ENCODE results near the gene SMIM36. TPM values are rescaled to one million over a fixed set of nuclear protein-coding genes. Genes with fewer than 3 reads are reported as not detected.

SMIM36 gene
- total and polyA plus RNA-seq, 2 of the 8 experiments (the other 6 are each of a cell fraction or from before 2014, with no cell fraction given), result not detected

DNA sequence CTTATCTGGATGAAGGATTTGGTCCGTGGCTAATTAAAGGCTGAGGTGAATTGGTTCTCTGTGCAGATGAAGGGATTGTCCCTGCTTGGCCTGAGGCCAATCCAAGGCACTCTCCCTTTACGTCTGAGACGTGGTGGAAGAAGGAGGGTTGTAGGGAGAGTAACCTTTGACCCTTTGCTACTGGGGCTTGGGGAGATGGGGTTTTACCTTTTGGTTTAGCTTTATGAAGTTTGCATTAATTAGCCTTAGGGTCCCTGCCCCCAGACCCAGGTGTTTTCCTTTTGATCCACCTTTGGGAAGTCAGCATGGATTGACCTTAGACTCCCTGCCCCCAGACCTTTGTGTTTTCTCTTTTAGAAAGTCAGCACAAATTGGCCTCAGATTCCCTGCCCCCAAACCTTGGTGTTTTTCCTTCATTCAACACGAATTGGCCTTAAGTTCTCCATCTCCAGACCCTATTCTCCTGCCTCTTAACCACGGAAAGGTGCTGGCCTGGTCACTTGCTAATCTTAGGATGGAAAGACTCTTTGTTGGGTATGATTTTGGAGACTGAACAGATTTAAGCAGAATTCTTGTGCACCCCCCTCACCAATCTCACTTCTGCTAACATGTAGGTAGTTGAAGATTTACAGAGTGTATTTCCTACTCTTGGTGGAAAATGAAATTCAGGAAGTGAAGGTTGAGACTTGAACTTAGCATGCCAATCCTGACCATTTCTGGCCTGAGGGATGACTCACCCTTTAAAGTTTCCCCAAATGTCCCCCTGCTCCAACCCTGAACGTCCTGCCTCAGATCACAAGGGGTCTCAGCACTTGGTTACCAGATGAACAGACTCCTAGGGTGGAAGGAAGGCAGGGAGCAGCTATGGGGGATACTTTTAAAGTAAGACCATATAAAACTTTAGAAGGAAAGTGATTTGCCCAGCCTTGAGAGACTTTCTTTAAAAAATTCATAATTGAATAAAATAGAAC lies 66.5 kb downstream of the SMIM36 start (continued):
- TF ChIP-seq, protein P1, sequence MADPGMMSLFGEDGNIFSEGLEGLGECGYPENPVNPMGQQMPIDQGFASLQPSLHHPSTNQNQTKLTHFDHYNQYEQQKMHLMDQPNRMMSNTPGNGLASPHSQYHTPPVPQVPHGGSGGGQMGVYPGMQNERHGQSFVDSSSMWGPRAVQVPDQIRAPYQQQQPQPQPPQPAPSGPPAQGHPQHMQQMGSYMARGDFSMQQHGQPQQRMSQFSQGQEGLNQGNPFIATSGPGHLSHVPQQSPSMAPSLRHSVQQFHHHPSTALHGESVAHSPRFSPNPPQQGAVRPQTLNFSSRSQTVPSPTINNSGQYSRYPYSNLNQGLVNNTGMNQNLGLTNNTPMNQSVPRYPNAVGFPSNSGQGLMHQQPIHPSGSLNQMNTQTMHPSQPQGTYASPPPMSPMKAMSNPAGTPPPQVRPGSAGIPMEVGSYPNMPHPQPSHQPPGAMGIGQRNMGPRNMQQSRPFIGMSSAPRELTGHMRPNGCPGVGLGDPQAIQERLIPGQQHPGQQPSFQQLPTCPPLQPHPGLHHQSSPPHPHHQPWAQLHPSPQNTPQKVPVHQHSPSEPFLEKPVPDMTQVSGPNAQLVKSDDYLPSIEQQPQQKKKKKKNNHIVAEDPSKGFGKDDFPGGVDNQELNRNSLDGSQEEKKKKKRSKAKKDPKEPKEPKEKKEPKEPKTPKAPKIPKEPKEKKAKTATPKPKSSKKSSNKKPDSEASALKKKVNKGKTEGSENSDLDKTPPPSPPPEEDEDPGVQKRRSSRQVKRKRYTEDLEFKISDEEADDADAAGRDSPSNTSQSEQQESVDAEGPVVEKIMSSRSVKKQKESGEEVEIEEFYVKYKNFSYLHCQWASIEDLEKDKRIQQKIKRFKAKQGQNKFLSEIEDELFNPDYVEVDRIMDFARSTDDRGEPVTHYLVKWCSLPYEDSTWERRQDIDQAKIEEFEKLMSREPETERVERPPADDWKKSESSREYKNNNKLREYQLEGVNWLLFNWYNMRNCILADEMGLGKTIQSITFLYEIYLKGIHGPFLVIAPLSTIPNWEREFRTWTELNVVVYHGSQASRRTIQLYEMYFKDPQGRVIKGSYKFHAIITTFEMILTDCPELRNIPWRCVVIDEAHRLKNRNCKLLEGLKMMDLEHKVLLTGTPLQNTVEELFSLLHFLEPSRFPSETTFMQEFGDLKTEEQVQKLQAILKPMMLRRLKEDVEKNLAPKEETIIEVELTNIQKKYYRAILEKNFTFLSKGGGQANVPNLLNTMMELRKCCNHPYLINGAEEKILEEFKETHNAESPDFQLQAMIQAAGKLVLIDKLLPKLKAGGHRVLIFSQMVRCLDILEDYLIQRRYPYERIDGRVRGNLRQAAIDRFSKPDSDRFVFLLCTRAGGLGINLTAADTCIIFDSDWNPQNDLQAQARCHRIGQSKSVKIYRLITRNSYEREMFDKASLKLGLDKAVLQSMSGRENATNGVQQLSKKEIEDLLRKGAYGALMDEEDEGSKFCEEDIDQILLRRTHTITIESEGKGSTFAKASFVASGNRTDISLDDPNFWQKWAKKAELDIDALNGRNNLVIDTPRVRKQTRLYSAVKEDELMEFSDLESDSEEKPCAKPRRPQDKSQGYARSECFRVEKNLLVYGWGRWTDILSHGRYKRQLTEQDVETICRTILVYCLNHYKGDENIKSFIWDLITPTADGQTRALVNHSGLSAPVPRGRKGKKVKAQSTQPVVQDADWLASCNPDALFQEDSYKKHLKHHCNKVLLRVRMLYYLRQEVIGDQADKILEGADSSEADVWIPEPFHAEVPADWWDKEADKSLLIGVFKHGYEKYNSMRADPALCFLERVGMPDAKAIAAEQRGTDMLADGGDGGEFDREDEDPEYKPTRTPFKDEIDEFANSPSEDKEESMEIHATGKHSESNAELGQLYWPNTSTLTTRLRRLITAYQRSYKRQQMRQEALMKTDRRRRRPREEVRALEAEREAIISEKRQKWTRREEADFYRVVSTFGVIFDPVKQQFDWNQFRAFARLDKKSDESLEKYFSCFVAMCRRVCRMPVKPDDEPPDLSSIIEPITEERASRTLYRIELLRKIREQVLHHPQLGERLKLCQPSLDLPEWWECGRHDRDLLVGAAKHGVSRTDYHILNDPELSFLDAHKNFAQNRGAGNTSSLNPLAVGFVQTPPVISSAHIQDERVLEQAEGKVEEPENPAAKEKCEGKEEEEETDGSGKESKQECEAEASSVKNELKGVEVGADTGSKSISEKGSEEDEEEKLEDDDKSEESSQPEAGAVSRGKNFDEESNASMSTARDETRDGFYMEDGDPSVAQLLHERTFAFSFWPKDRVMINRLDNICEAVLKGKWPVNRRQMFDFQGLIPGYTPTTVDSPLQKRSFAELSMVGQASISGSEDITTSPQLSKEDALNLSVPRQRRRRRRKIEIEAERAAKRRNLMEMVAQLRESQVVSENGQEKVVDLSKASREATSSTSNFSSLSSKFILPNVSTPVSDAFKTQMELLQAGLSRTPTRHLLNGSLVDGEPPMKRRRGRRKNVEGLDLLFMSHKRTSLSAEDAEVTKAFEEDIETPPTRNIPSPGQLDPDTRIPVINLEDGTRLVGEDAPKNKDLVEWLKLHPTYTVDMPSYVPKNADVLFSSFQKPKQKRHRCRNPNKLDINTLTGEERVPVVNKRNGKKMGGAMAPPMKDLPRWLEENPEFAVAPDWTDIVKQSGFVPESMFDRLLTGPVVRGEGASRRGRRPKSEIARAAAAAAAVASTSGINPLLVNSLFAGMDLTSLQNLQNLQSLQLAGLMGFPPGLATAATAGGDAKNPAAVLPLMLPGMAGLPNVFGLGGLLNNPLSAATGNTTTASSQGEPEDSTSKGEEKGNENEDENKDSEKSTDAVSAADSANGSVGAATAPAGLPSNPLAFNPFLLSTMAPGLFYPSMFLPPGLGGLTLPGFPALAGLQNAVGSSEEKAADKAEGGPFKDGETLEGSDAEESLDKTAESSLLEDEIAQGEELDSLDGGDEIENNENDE (IDR thresholded peaks at IDR 0.05; ENCODE audit: insufficient replicate concordance, low read length), result no peak
- TF ChIP-seq RXRA (IDR thresholded peaks at IDR 0.05; ENCODE audit: insufficient read depth, low read depth, low read length) (no peak), SAP30 (IDR thresholded peaks at IDR 0.05; ENCODE audit: insufficient read depth, insufficient replicate concordance, low read length) (no peak), GABPA (IDR thresholded peaks at IDR 0.05; ENCODE audit: borderline replicate concordance, insufficient read depth, low read length) (no peak), CTBP2 (IDR thresholded peaks at IDR 0.05; ENCODE audit: borderline replicate concordance, insufficient read depth, insufficient read length, low read length) (no peak), GTF2F1 (IDR thresholded peaks at IDR 0.05; ENCODE audit: borderline replicate concordance, low read depth, low read length) (no peak), SP2 (IDR thresholded peaks at IDR 0.05; ENCODE audit: low read length) (no peak)

Data from H1 (cell line).